ENCODE results near the gene ATP2B2. TPM values are rescaled to one million over a fixed set of nuclear protein-coding genes. Genes with fewer than 3 reads are reported as not detected.

Gene ATP2B2
- total RNA-seq, 1 experiment from 2014 or later, result not detected

GRCh38 chr3:10364806-10365205 is 140.6 kb downstream of the ATP2B2 start:
- BruUV-seq (replicated peaks), result no TSS peak
- CTCF ChIA-PET, result no interaction called here
- Histone ChIP-seq H3K9me3 (peaks cover 3% of the 10 kb centered on the region; the same call in 1 of the 2 replicates), H3K4me3 (ENCODE audit: low read depth, low read length) (no peak overlapping the region), H3K36me3 (ENCODE audit: control insufficient read depth, insufficient read depth, low read length) (no peaks in the 10 kb centered on the region), H3K27me3 (replicated peaks; ENCODE audit: control insufficient read depth, insufficient read depth, low read length) (no peaks in the 10 kb centered on the region; the same call in none of the 2 replicates), H3K4me1 (no peaks in the 10 kb centered on the region)
- no peaks in the 10 kb centered on the region for H3K4me1 Mint-ChIP-seq (ENCODE audit: low read depth, unreplicated experiment)
- H3K4me3 Mint-ChIP-seq (ENCODE audit: unreplicated experiment), result no peak overlapping the region
- TF ChIP-seq, protein P1, sequence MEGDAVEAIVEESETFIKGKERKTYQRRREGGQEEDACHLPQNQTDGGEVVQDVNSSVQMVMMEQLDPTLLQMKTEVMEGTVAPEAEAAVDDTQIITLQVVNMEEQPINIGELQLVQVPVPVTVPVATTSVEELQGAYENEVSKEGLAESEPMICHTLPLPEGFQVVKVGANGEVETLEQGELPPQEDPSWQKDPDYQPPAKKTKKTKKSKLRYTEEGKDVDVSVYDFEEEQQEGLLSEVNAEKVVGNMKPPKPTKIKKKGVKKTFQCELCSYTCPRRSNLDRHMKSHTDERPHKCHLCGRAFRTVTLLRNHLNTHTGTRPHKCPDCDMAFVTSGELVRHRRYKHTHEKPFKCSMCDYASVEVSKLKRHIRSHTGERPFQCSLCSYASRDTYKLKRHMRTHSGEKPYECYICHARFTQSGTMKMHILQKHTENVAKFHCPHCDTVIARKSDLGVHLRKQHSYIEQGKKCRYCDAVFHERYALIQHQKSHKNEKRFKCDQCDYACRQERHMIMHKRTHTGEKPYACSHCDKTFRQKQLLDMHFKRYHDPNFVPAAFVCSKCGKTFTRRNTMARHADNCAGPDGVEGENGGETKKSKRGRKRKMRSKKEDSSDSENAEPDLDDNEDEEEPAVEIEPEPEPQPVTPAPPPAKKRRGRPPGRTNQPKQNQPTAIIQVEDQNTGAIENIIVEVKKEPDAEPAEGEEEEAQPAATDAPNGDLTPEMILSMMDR (IDR thresholded peaks at IDR 0.05; ENCODE audit: insufficient read depth in 1 of 2, low read depth in 1 of 2, low read length in 1 of 2, severe bottlenecking in 1 of 2, unreplicated experiment in 1 of 2), result no peak
- POLR2A ChIA-PET, result no interaction called here
- H3K27ac Mint-ChIP-seq (ENCODE audit: unreplicated experiment), result no peak overlapping the region
- H3K9me3 Mint-ChIP-seq (ENCODE audit: unreplicated experiment), result peaks cover 11% of the 10 kb centered on the region
- no peaks in the 10 kb centered on the region for H3K36me3 Mint-ChIP-seq (ENCODE audit: insufficient read depth, unreplicated experiment)
- peaks cover 25% of the 10 kb centered on the region for H3K27me3 Mint-ChIP-seq (ENCODE audit: insufficient read depth, unreplicated experiment)
- DNase-seq, result no peak
- intact Hi-C loops (cut with micrococcal nuclease; ENCODE audit: unreplicated experiment), result no loop called here

DNA sequence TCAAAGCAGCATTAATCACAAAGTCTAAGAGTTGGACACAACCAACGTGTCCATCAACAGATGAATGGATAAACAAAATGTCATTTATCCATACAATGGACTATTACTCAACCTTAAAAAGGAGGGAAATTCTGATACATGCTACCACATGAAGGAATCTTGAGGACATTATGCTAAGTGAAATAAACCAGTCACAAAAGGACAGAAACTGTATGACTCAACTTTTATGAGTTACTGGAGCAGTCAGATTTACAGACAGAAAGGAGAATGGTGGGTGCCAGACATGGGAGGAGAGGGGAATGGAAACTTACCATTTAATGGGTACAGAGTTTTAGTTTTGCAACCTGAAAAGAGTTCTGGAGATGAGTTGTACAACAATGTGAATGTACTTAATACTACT is 141.5 kb downstream of the ATP2B2 start:
- no peaks in the 10 kb centered on the region for H3K36me3 Mint-ChIP-seq (ENCODE audit: insufficient read depth, unreplicated experiment)
- Histone ChIP-seq H3K27me3 (replicated peaks; ENCODE audit: control insufficient read depth, insufficient read depth, low read length) (no peaks in the 10 kb centered on the region; the same call in none of the 2 replicates), H3K9me3 (peaks cover 3% of the 10 kb centered on the region; the same call in 1 of the 2 replicates), H3K4me1 (no peaks in the 10 kb centered on the region), H3K4me3 (ENCODE audit: low read depth, low read length) (no peak overlapping the region), H3K36me3 (ENCODE audit: control insufficient read depth, insufficient read depth, low read length) (no peaks in the 10 kb centered on the region)
- H3K27ac Mint-ChIP-seq (ENCODE audit: unreplicated experiment), result no peak overlapping the region
- intact Hi-C loops (cut with micrococcal nuclease; ENCODE audit: unreplicated experiment), result no loop called here
- BruUV-seq (replicated peaks), result no TSS peak
- H3K4me3 Mint-ChIP-seq (ENCODE audit: unreplicated experiment), result no peak overlapping the region
- POLR2A ChIA-PET, result no interaction called here
- no peaks in the 10 kb centered on the region for H3K4me1 Mint-ChIP-seq (ENCODE audit: low read depth, unreplicated experiment)
- TF ChIP-seq, protein P1 (IDR thresholded peaks at IDR 0.05; ENCODE audit: insufficient read depth in 1 of 2, low read depth in 1 of 2, low read length in 1 of 2, severe bottlenecking in 1 of 2, unreplicated experiment in 1 of 2), result no peak
- H3K9me3 Mint-ChIP-seq (ENCODE audit: unreplicated experiment), result peaks cover 11% of the 10 kb centered on the region
- CTCF ChIA-PET, result no interaction called here
- DNase-seq, result no peak
- peaks cover 21% of the 10 kb centered on the region for H3K27me3 Mint-ChIP-seq (ENCODE audit: insufficient read depth, unreplicated experiment)

- no peaks in the 10 kb centered on the region; the same call in none of the 2 replicates for H3K27me3 ChIP-seq (replicated peaks; ENCODE audit: control insufficient read depth, insufficient read depth, low read length)
- TF ChIP-seq, protein P1 (IDR thresholded peaks at IDR 0.05; ENCODE audit: insufficient read depth in 1 of 2, low read depth in 1 of 2, low read length in 1 of 2, severe bottlenecking in 1 of 2, unreplicated experiment in 1 of 2), result no peak
- H3K27me3 Mint-ChIP-seq (ENCODE audit: insufficient read depth, unreplicated experiment), result peaks cover 16% of the 10 kb centered on the region
- peaks cover 3% of the 10 kb centered on the region; the same call in 1 of the 2 replicates for H3K9me3 ChIP-seq
- no TSS peak for BruUV-seq (replicated peaks)
- CTCF ChIA-PET, result no interaction called here
- no peaks in the 10 kb centered on the region for H3K4me1 Mint-ChIP-seq (ENCODE audit: low read depth, unreplicated experiment)
- peaks cover 11% of the 10 kb centered on the region for H3K9me3 Mint-ChIP-seq (ENCODE audit: unreplicated experiment)
- H3K4me3 ChIP-seq (ENCODE audit: low read depth, low read length), result no peak overlapping the region
- no peaks in the 10 kb centered on the region for H3K36me3 Mint-ChIP-seq (ENCODE audit: insufficient read depth, unreplicated experiment)
- no peak for DNase-seq
- H3K4me3 Mint-ChIP-seq (ENCODE audit: unreplicated experiment), result no peak overlapping the region
- no peaks in the 10 kb centered on the region for H3K36me3 ChIP-seq (ENCODE audit: control insufficient read depth, insufficient read depth, low read length)
- POLR2A ChIA-PET, result no interaction called here
- no peak overlapping the region for H3K27ac Mint-ChIP-seq (ENCODE audit: unreplicated experiment)
- intact Hi-C loops (cut with micrococcal nuclease; ENCODE audit: unreplicated experiment), result no loop called here
- no peaks in the 10 kb centered on the region for H3K4me1 ChIP-seq
These were observed 144.0 kb downstream of the ATP2B2 start for GRCh38 chr3:10361375-10361774.
